CD4-positive, alpha-beta memory T cell (primary cell): ENCODE measurements around the gene HOXB1. TPM values are rescaled to one million over a fixed set of nuclear protein-coding genes. Genes with fewer than 3 reads are reported as not detected.

Experiments
- CTCF ChIA-PET: fragments of 350-600 bp; sonication (Branson Sonifier 250); formaldehyde crosslinking; loops from one replicate; lab custom pipeline; 2021; ENCODE audit warnings: inconsistent platforms; ENCODE audit not compliant: partially characterized antibody; lab: Charles Lee
- POLR2A ChIA-PET: fragments of 350-600 bp; sonication (Branson Sonifier 250); formaldehyde crosslinking; loops from one replicate; lab custom pipeline; 2021; ENCODE audit not compliant: partially characterized antibody; lab: Charles Lee
- DNase-seq, 5 donors: peaks; one replicate each; pipeline versions ENCODE4 v3.0.0 to v3.0.0-alpha.2; 2020 to 2022; ENCODE audit warnings: mixed read lengths in 1 of 5
- H3K27ac ChIP-seq: one replicate; pipeline ENCODE4 v1.7.0; 2013; ENCODE audit warnings: low read depth, low read length
- H3K27me3 ChIP-seq: 2 replicates; pipeline ENCODE4 v1.7.0; 2013; ENCODE audit warnings: mild to moderate bottlenecking, low read length, moderate library complexity; ENCODE audit not compliant: insufficient read depth
- H3K36me3 ChIP-seq: 2 replicates; pipeline ENCODE4 v1.7.0; 2013; ENCODE audit warnings: mild to moderate bottlenecking, low read length, moderate library complexity; ENCODE audit not compliant: insufficient read depth
- H3K4me1 ChIP-seq: 2 replicates; pipeline ENCODE4 v1.7.0; 2013; ENCODE audit warnings: mild to moderate bottlenecking, low read length, moderate library complexity; ENCODE audit not compliant: insufficient read depth
- H3K4me3 ChIP-seq, 2 donors: one replicate each; pipeline ENCODE4 v1.7.0; 2013; ENCODE audit warnings: low read length in 2 of 2, mild to moderate bottlenecking in 1 of 2
- H3K9me3 ChIP-seq, 2 donors: one replicate each; pipeline ENCODE4 v1.7.0; 2013; ENCODE audit warnings: low read length in 2 of 2, control low read depth in 1 of 2; ENCODE audit not compliant: control insufficient read depth in 1 of 2
- H3K27ac Mint-ChIP-seq, 7 donors: one replicate each; pipeline ENCODE4 v1.8.0; 2020 to 2021; ENCODE audit warnings: mixed read lengths in 7 of 7, mild to moderate bottlenecking in 6 of 7, inconsistent platforms in 3 of 7, moderate library complexity in 3 of 7
- H3K27me3 Mint-ChIP-seq, 2 donors: one replicate each; pipeline ENCODE4 v1.8.0; 2020 to 2021; ENCODE audit warnings: mixed read lengths in 2 of 2
- H3K36me3 Mint-ChIP-seq, 2 donors: one replicate each; pipeline ENCODE4 v1.8.0; 2020 to 2021; ENCODE audit warnings: mixed read lengths in 2 of 2, inconsistent platforms in 1 of 2, mild to moderate bottlenecking in 1 of 2
- H3K4me1 Mint-ChIP-seq, 4 donors: one replicate each; pipeline ENCODE4 v1.8.0; 2020 to 2021; ENCODE audit warnings: mixed read lengths in 4 of 4, mild to moderate bottlenecking in 1 of 4
- H3K4me3 Mint-ChIP-seq, 8 donors: one replicate each; pipeline ENCODE4 v1.8.0; 2020 to 2021; ENCODE audit warnings: mixed read lengths in 8 of 8, mild to moderate bottlenecking in 7 of 8, moderate library complexity in 6 of 8, inconsistent platforms in 3 of 8
- H3K9me3 Mint-ChIP-seq, 8 donors: one replicate each; pipeline ENCODE4 v1.8.0; 2020 to 2021; ENCODE audit warnings: mixed read lengths in 8 of 8, mild to moderate bottlenecking in 5 of 8, inconsistent platforms in 3 of 8, moderate library complexity in 1 of 8
- intact Hi-C: fragments of 100-400 bp; cut with micrococcal nuclease; formaldehyde crosslinking; loops from one replicate; pipeline ENCODE4 v1.15.1; 2023
- polyA plus RNA-seq, 2 donors: library from polyadenylated mRNA; unstranded; fragments of 300-500 nt; fragmentation: Illumina TruSeq; gene quantifications; one replicate each; pipeline ENCODE4 v1.2.3, GENCODE V29; 2021
- total RNA-seq, 2 experiments: library from RNA; stranded (reverse); gene quantifications; one replicate each; pipeline ENCODE4 v1.2.3, GENCODE V29; 2021

The HOXB1 gene
- total and polyA plus RNA-seq, 4 experiments from 2014 or later: not detected

GRCh38 chr17:48532261-48532660 lies 1.4 kb upstream of the HOXB1 start:
- intact Hi-C loops: no loop called here
- DNase-seq: no peak
- Histone ChIP-seq H3K4me1 (no peaks in the 10 kb centered on the region), H3K27ac (no peak overlapping the region), H3K4me3 (no peak overlapping the region), H3K9me3 (no peaks in the 10 kb centered on the region), H3K36me3 (no peaks in the 10 kb centered on the region), H3K27me3 (no peaks in the 10 kb centered on the region)
- Mint-ChIP-seq H3K9me3 (no peaks in the 10 kb centered on the region), H3K36me3 (no peaks in the 10 kb centered on the region), H3K27me3 (peaks cover 0 to 6% of the 10 kb centered on the region in 2 donors), H3K4me3 (no peak overlapping the region), H3K27ac (peak overlapping the region in 1 of 7 donors; percentile 27), H3K4me1 (no peaks in the 10 kb centered on the region)
- POLR2A ChIA-PET: no interaction called here
- CTCF ChIA-PET: interaction anchor here (1.5 kb wide), 1 partner anchor 31 kb away, joined by 3 read pairs; no protein-coding TSS in a partner anchor

- no peaks in the 10 kb centered on the region for H3K36me3 Mint-ChIP-seq
- Histone ChIP-seq H3K9me3 (no peaks in the 10 kb centered on the region), H3K4me1 (no peaks in the 10 kb centered on the region), H3K4me3 (no peak overlapping the region), H3K36me3 (no peaks in the 10 kb centered on the region), H3K27ac (no peak overlapping the region), H3K27me3 (no peaks in the 10 kb centered on the region)
- H3K27ac Mint-ChIP-seq: no peak overlapping the region
- intact Hi-C loops: no loop called here
- no peak overlapping the region for H3K4me3 Mint-ChIP-seq
- CTCF ChIA-PET: no interaction called here
- H3K4me1 Mint-ChIP-seq: peaks cover 0 to 11% (median 1%) of the 10 kb centered on the region in 4 donors
- H3K27me3 Mint-ChIP-seq: peaks cover 13% of the 10 kb centered on the region in 2 donors
- DNase-seq: no peak
- no peaks in the 10 kb centered on the region for H3K9me3 Mint-ChIP-seq
- POLR2A ChIA-PET: no interaction called here
Observed at GRCh38 chr17:48530208-48530886, 464 bp downstream of the HOXB1 start.

- Histone ChIP-seq H3K4me1 (no peaks in the 10 kb centered on the region), H3K27ac (no peak overlapping the region), H3K9me3 (no peaks in the 10 kb centered on the region), H3K36me3 (no peaks in the 10 kb centered on the region), H3K27me3 (no peaks in the 10 kb centered on the region), H3K4me3 (no peak overlapping the region)
- Mint-ChIP-seq H3K4me1 (peaks cover 0 to 11% (median 1%) of the 10 kb centered on the region in 4 donors), H3K27me3 (peaks cover 17 to 18% of the 10 kb centered on the region in 2 donors), H3K4me3 (no peak overlapping the region), H3K9me3 (no peaks in the 10 kb centered on the region), H3K36me3 (no peaks in the 10 kb centered on the region), H3K27ac (no peak overlapping the region)
- CTCF ChIA-PET: no interaction called here
- POLR2A ChIA-PET: interaction anchor here (1.2 kb wide), 1 partner anchor 11 kb away, joined by 4 read pairs; no protein-coding TSS in a partner anchor
- no peak for DNase-seq
- intact Hi-C loops: no loop called here
Observed at GRCh38 chr17:48529683-48530009, 1.2 kb downstream of the HOXB1 start.

GRCh38 chr17:48528936-48529682 lies 1.7 kb downstream of the HOXB1 start:
- no peak for DNase-seq
- H3K27ac ChIP-seq: no peak overlapping the region
- Mint-ChIP-seq H3K36me3 (no peaks in the 10 kb centered on the region), H3K4me3 (no peak overlapping the region), H3K27ac (peak overlapping the region in 1 of 7 donors; percentile 57), H3K4me1 (peaks cover 0 to 11% (median 1%) of the 10 kb centered on the region in 4 donors), H3K27me3 (peaks cover 17 to 19% of the 10 kb centered on the region in 2 donors), H3K9me3 (no peaks in the 10 kb centered on the region)
- no peaks in the 10 kb centered on the region for H3K9me3 ChIP-seq
- H3K4me1 ChIP-seq: no peaks in the 10 kb centered on the region
- POLR2A ChIA-PET: interaction anchor here (0.6 to 1.2 kb wide), 2 partner anchors 12 to 88 kb away, joined by 3 to 4 read pairs; no protein-coding TSS in a partner anchor
- intact Hi-C loops: no loop called here
- H3K27me3 ChIP-seq: no peaks in the 10 kb centered on the region
- no peaks in the 10 kb centered on the region for H3K36me3 ChIP-seq
- CTCF ChIA-PET: no interaction called here
- no peak overlapping the region for H3K4me3 ChIP-seq

- POLR2A ChIA-PET: interaction anchor here (0.6 to 1.2 kb wide), 3 partner anchors 12 to 87 kb away, joined by 3 to 4 read pairs (median 3); no protein-coding TSS in a partner anchor
- Mint-ChIP-seq H3K27me3 (peaks cover 20 to 26% of the 10 kb centered on the region in 2 donors), H3K36me3 (no peaks in the 10 kb centered on the region), H3K27ac (peak overlapping the region in 1 of 7 donors; percentile 57), H3K4me3 (no peak overlapping the region), H3K4me1 (peaks cover 0 to 11% (median 1%) of the 10 kb centered on the region in 4 donors), H3K9me3 (no peaks in the 10 kb centered on the region)
- Histone ChIP-seq H3K4me1 (no peaks in the 10 kb centered on the region), H3K27ac (no peak overlapping the region), H3K4me3 (no peak overlapping the region), H3K9me3 (no peaks in the 10 kb centered on the region), H3K27me3 (no peaks in the 10 kb centered on the region), H3K36me3 (no peaks in the 10 kb centered on the region)
- CTCF ChIA-PET: no interaction called here
- intact Hi-C loops: no loop called here
- no peak for DNase-seq
Observed at GRCh38 chr17:48528153-48528935, 2.5 kb downstream of the HOXB1 start.

GRCh38 chr17:48527547-48527932 lies 3.3 kb downstream of the HOXB1 start:
- peak overlapping the region in 2 of 8 donors; percentile 43 to 58 for H3K4me3 Mint-ChIP-seq
- H3K4me1 ChIP-seq: no peaks in the 10 kb centered on the region
- no peak overlapping the region for H3K4me3 ChIP-seq
- no peak for DNase-seq
- no peak overlapping the region for H3K27ac ChIP-seq
- H3K36me3 ChIP-seq: no peaks in the 10 kb centered on the region
- H3K9me3 ChIP-seq: no peaks in the 10 kb centered on the region
- POLR2A ChIA-PET: interaction anchor here (0.6 kb wide), 1 partner anchor 28 kb away, joined by 3 read pairs; no protein-coding TSS in a partner anchor
- H3K27me3 ChIP-seq: no peaks in the 10 kb centered on the region
- CTCF ChIA-PET: interaction anchor here (1.9 kb wide), 1 partner anchor 176 kb away, joined by 5 read pairs; no protein-coding TSS in a partner anchor
- peaks cover 0 to 11% (median 1%) of the 10 kb centered on the region in 4 donors for H3K4me1 Mint-ChIP-seq
- intact Hi-C loops: no loop called here
- H3K36me3 Mint-ChIP-seq: no peaks in the 10 kb centered on the region
- no peak overlapping the region for H3K27ac Mint-ChIP-seq
- peaks cover 21 to 30% of the 10 kb centered on the region in 2 donors for H3K27me3 Mint-ChIP-seq
- H3K9me3 Mint-ChIP-seq: no peaks in the 10 kb centered on the region
